SU-DHL-6 (cell line): ENCODE data around the gene SLC25A26.

Source experiments
- H2AFZ ChIP-seq: fragments of 200-600 bp; sonication (generic); 2 replicates; pipeline ENCODE4 v1.6.1; 2014; ENCODE audit warnings: low read depth, mild to moderate bottlenecking, moderate library complexity, mixed read lengths, antibody characterized with exemption, low read length; ENCODE audit not compliant: severe bottlenecking
- H3F3A ChIP-seq: fragments of 200-600 bp; shearing (Covaris generic); 2 replicates; pipeline ENCODE4 v1.6.0; 2016; ENCODE audit warnings: antibody characterized with exemption, mild to moderate bottlenecking; ENCODE audit not compliant: insufficient read depth
- H3K27ac ChIP-seq: fragments of 200-600 bp; sonication (generic); 2 replicates; pipeline ENCODE4 v1.5.1; 2016; ENCODE audit warnings: low read depth, mild to moderate bottlenecking, low read length, moderate library complexity, mixed read lengths
- H3K27me3 ChIP-seq: fragments of 200-600 bp; sonication (generic), shearing (Covaris generic); 2 replicates; pipeline ENCODE4 v1.6.0; 2014; ENCODE audit warnings: mild to moderate bottlenecking, low read length
- H3K36me3 ChIP-seq: fragments of 200-600 bp; sonication (generic); 2 replicates; pipeline ENCODE4 v1.6.1; 2014; ENCODE audit warnings: mild to moderate bottlenecking, low read length, mixed read lengths
- H3K4me2 ChIP-seq: fragments of 300-600, 200-600 bp; shearing (Covaris generic), sonication (generic); 2 replicates; pipeline ENCODE4 v1.6.0; 2014; ENCODE audit warnings: low read length, low read depth, mild to moderate bottlenecking; ENCODE audit not compliant: poor library complexity, severe bottlenecking
- H3K4me3 ChIP-seq: fragments of 200-600 bp; sonication (generic); 2 replicates; pipeline ENCODE4 v1.5.1; 2014; ENCODE audit warnings: antibody characterized with exemption, low read length, mild to moderate bottlenecking, mixed read lengths; ENCODE audit not compliant: insufficient read depth, poor library complexity, severe bottlenecking
- H3K79me2 ChIP-seq: fragments of 200-600 bp; sonication (generic); 2 replicates; pipeline ENCODE4 v1.6.1; 2014; ENCODE audit warnings: mild to moderate bottlenecking, low read length, moderate library complexity; ENCODE audit not compliant: insufficient read depth
- H3K9ac ChIP-seq: fragments of 200-600 bp; sonication (generic); 2 replicates; pipeline ENCODE4 v1.7.0; 2014; ENCODE audit warnings: mild to moderate bottlenecking, low read length
- H3K9me2 ChIP-seq: fragments of 200-600 bp; sonication (generic); replicated peaks from 2 replicates; pipeline ENCODE4 v1.6.1; 2014; ENCODE audit warnings: low read length; ENCODE audit not compliant: insufficient read depth
- H3K9me3 ChIP-seq: fragments of 200-600 bp; sonication (generic); 2 replicates; pipeline ENCODE4 v1.6.1; 2014; ENCODE audit warnings: low read length, mixed read lengths; ENCODE audit not compliant: insufficient read depth
- H4K20me1 ChIP-seq: fragments of 200-600 bp; sonication (generic); 2 replicates; pipeline ENCODE4 v1.6.1; 2014; ENCODE audit warnings: low read depth, mild to moderate bottlenecking, antibody characterized with exemption, low read length, moderate library complexity, mixed read lengths
- CTCF ChIP-seq: fragments of 200-600 bp; sonication (generic); IDR thresholded peaks from one replicate; pipeline ENCODE4 v1.5.1; 2017; ENCODE audit warnings: antibody characterized with exemption, mild to moderate bottlenecking, low read length, moderate library complexity; ENCODE audit not compliant: insufficient read depth, poor library complexity, severe bottlenecking
- EZH2phosphoT487 ChIP-seq: fragments of 200-600 bp; sonication (generic), shearing (Covaris generic); conservative IDR thresholded peaks from 2 replicates; pipeline ENCODE4 v1.6.1; 2018; ENCODE audit warnings: mild to moderate bottlenecking, antibody characterized with exemption, low read length, moderate library complexity, mixed read lengths

SLC25A26 gene

GRCh38 chr3:66365080-66365479 lies 144.3 kb downstream of the SLC25A26 start:
- no peak overlapping the region for H3K27ac ChIP-seq
- H3K9ac ChIP-seq: no peak overlapping the region
- no peak overlapping the region for H3K4me3 ChIP-seq
- TF ChIP-seq EZH2phosphoT487: no peak
- TF ChIP-seq CTCF: no peak
- no peaks in the 10 kb centered on the region for H3K27me3 ChIP-seq
- H3K4me2 ChIP-seq: no peak overlapping the region
- no peak overlapping the region for H2AFZ ChIP-seq
- H3K9me3 ChIP-seq: no peaks in the 10 kb centered on the region
- H3K9me2 ChIP-seq: no peaks in the 10 kb centered on the region
- no peaks in the 10 kb centered on the region for H3F3A ChIP-seq
- no peaks in the 10 kb centered on the region for H3K36me3 ChIP-seq
- H3K79me2 ChIP-seq: no peaks in the 10 kb centered on the region
- no peaks in the 10 kb centered on the region for H4K20me1 ChIP-seq

- Histone ChIP-seq H3K27me3 (no peaks in the 10 kb centered on the region), H3K4me2 (no peak overlapping the region), H4K20me1 (no peaks in the 10 kb centered on the region), H2AFZ (no peak overlapping the region), H3K79me2 (no peaks in the 10 kb centered on the region), H3K27ac (no peak overlapping the region), H3K9me3 (no peaks in the 10 kb centered on the region), H3K36me3 (no peaks in the 10 kb centered on the region), H3K4me3 (no peak overlapping the region), H3F3A (no peaks in the 10 kb centered on the region), H3K9ac (no peak overlapping the region), H3K9me2 (no peaks in the 10 kb centered on the region)
- TF ChIP-seq EZH2phosphoT487 (no peak), CTCF (no peak)
These were observed 145.9 kb downstream of the SLC25A26 start for GRCh38 chr3:66366747-66367146.

- TF ChIP-seq EZH2phosphoT487: no peak
- no peak for TF ChIP-seq CTCF
These were observed 147.2 kb downstream of the SLC25A26 start for GRCh38 chr3:66367979-66368378.

More at GRCh38 chr3:66367979-66368378, 147.2 kb downstream of the SLC25A26 start:
- no peak overlapping the region for H3K4me2 ChIP-seq
- H3K27me3 ChIP-seq: no peaks in the 10 kb centered on the region
- H3K36me3 ChIP-seq: no peaks in the 10 kb centered on the region
- H3K4me3 ChIP-seq: no peak overlapping the region
- H3K9me2 ChIP-seq: no peaks in the 10 kb centered on the region
- H3K79me2 ChIP-seq: no peaks in the 10 kb centered on the region
- no peak overlapping the region for H3K9ac ChIP-seq
- H3F3A ChIP-seq: no peaks in the 10 kb centered on the region
- H3K9me3 ChIP-seq: no peaks in the 10 kb centered on the region
- no peak overlapping the region for H3K27ac ChIP-seq
- no peaks in the 10 kb centered on the region for H4K20me1 ChIP-seq
- H2AFZ ChIP-seq: no peak overlapping the region
